ENCODE data around the gene RANGAP1.
"Not testable (repeated sequence)": the region's sequence is repeated elsewhere in the genome, so short reads cannot be mapped to it uniquely, and the experiment has no call there.

The RANGAP1 gene

DNA sequence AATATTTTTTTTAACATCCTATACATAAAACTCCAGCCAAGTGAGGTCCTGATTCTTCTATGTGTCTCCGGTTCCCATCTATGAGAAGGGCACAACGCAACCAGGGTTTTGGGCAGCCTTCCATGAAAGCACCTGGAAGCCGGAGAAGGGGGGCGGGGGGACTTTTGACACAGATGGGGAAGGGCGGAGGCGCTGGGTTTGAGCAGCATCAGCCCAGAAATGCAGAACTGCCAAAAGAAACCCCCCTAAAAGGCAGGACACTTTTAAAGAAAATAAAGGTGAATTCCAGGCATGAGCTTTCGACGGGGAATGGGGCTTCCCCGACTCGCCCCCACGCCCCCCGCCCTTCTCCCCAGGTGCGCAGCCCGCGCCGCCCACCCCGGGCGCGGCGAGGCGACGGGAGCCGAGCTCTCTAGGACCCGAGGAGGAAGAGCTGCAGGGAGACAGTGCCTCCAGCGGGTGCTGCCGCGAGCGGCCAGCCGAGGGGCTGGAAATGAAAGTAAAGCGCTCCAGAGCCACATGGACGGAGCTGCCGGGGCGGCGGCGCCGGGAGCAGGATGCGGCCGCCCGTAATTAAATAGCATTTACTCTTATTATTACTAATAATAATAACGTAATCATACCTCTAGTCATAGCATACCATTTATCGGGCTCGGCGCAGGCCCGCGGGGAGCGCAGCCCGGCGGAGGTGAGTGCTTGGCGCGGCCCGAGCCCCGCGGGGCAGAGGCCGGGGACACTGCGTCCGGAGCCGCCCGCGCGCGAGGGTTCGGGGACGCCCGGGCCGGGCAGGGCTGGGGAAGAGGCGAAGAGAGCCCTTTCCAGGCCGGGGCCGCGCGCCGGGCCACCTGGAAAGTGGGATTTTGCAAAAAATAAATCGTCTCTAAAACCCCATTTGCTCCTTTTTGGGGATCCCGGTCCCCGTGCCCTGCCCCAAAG is 15.4 kb upstream of the RANGAP1 start, which contains the start of gene ZC3H7B:
ZC3H7B (plus strand) TSS at position 441 of the 936 bp plus-strand sequence. CDS start 19,136 bp downstream, outside the sequence.
- DNase-seq, result peak in 55 of 56 donors; percentile 22 to 87 (median 65)

DNA sequence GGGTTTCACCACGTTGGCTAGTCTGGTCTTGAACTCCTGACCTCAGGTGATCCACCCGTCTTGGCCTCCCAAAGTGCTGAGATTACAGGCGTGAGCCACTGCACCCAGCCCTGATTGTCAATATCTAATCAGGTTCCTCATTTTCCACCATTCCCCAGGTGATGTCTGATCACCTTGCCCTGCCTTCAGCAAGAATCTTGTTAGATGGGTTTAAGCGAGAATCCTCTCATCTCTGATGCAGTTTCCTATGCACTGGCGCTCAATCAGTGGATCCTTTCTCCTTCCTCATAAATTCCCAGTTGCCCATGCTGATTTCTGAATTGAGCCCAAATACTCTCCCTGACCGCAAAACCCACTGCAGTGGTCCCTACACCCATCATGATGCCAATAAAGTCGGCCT is 14.7 kb upstream of the RANGAP1 start:
- no peak for DNase-seq

DNA sequence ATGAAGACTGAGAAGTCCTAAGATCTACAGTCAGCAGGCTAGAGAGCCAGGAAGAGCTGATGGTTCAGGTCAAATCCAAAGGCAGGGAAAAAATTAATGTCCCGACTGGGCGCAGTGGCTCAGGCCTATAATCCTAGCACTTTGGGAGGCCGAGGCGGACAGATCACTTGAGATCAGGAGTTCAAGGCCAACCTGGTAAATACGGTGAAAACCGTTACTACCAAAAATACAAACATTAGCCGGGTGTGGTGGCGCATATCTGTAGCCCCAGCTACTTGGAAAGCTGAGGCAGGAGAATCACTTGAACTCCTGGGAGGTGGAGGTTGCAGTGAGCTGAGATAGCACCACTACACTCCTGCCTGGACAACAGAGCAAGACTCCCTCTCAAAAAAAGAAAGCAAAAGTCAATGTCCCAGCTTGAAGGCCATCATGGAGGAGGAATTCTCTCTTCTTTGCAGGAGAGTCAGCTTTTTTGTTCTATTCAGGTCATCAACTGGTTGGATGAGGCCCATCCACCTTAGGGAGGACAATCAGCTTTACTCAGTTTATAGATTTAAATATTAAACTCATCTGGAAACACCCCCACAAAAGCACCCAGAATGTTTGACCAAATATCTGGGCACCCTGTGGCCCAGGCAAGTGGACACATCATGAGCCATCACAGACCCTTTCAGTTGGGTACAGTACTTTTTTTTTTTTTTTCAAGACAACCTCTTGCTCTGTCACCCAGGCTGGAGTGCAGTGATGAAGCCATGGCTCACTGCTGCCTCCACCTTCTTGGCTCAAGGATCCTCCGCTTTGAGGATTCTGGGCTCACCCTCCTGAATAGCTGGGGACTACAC is 11.1 kb upstream of the RANGAP1 start:
- DNase-seq, result no peak

DNA sequence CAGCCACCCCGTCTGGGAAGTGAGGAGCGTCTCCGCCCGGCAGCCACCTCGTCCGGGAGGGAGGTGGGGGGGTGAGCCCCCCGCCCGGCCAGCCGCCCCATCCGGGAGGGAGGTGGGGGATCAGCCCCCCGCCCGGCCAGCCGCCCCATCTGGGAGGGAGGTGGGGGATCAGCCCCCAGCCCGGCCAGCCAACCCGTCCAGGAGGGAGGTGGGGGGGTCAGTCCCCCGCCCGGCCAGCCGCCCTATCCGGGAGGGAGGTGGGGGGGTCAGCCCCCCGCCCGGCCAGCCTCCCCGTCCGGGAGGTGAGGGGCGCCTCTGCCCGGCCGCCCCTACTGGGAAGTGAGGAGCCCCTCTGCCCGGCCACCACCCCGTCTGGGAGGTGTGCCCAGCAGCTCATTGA is 8.8 kb upstream of the RANGAP1 start:
- not testable (repeated sequence) for DNase-seq

DNA sequence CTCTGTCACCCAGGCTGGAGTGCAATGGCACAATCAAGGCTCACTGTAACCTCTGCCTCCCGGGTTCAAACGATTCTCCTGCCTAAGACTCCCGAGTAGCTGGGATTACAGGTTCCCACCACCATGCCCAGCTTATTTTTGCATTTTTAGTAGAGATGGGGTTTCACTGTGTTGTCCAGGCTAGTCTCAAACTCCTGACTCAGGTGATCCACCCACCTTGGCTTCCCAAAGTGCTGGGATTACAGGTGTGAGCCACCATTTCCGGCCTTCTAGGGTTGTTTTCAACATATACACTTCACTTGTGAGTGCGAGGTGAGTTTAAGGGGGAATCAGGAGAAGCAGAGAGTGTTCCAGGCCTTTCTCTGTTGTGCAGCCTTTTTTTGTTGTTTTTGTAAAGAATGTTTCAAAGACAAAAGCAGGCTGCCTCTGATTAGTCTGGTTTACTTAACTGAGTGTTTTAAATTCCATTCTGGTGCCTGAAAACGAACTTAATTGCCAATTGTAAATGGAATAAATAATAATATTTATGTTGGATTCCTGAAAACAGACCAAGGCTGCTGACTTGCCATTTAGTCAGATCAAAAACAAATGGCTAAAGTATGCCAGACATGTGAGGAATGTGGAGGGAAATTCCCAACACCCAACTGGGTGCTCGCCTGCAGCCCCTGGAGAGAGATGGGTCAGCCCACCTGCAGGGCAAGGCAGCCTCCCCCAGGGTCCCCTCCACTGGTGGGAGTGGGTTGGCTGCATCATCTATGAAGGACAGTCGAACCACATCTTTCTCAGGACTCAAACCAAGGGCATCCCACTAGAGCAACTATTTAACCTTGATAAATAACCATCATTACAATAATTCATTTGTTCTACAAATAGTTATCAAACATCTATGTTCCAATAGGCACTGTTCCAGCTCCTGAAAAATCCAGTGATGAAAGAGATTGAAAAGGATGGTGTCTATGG is 4.6 kb upstream of the RANGAP1 start:
- DNase-seq, result no peak

DNA sequence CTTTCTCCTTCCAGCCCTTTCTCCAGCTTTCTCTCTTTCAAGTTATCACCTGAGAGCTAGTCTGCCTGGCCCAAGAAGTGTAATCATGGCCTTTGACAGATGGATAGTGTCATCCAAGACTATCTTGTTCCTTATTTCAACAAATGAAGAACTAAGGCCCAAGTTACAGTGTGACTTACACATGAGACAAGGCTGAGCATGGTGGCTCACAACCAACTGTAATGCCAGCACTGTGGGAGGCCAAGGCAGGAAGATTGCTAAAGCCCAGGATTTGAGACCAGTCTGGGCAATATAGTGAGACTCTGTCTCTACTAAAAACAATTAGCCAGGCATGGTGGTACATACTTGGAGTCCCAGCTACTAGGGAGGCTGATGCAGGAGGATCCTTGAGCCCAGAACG is 3.7 kb upstream of the RANGAP1 start:
- DNase-seq, result no peak

DNA sequence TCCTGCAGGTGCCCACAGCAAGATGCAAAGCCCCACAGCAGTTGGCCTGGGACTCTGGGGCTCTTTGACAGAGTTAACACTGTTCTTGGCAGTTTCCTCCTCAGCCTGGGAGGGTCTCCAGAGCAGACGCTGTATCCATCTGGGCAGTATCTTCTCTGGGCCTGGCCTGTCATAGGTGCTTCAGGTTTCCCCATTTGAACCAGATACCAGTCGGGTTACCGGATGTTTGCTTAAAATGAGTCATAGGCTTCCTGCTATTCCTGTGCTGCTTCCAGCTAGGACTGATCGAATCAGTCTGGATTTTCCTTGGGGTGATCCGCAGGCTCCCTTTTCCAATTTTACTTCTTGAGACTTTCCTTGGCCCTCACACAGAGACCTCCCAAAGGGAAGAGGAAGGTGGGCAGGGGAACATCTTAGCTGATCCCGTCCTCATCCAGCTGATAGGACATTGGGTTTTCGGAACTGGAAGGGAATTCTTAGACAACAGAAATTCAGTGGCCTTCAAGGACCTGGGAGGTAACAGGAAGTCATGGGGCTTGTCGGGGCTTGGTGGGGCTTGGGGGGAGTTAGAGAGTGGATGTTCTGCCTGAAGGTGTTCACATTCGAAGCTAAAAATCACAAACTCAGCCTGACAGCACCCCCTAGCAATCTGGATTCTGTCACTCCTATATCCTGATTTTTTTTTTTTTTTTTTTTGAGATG is 2.4 kb upstream of the RANGAP1 start:
- no peak for DNase-seq

DNA sequence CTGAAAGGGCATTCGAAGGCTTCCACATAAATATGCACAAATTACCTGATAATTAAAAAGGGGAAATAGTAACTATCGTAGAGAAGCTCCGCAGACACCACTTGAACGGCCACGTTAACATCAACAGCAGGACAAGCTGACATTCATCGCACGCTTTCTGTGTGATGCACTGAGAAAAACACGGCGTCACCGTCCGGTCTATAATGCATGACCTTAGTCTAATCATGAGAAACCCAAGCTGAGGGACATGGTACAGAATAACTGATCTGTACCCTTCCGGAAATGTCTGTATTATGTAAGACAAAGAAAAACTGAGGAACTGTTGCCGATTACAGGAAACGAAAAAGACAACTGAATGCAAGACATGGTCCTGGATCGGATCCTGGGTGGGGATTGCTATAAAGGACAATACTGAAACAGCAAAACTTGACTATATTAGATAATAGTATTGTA is 678 bp upstream of the RANGAP1 start:
- DNase-seq, result peak in 10 of 56 donors; percentile 19 to 75 (median 44)

DNA sequence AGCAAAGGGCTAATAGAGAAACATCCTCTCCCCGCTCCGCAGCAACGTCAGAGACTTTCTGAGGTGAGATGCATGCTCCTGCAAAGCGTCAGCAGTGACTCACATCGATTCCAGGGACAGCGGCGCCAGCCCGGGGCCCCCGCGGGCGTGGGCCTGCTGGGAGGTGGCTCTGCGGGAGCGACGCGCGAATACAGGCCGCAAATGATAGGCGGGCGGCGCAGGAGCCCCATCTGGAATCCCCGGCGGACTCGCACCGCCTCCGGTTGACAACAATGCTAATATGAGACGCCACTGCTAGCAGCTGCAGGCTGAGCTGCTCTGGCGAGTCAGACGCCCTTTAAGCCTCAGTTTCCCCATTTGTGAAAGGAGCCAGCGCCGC is 557 bp downstream of the RANGAP1 start:
- DNase-seq, result peak in 42 of 56 donors; percentile 37 to 84 (median 60)

DNA sequence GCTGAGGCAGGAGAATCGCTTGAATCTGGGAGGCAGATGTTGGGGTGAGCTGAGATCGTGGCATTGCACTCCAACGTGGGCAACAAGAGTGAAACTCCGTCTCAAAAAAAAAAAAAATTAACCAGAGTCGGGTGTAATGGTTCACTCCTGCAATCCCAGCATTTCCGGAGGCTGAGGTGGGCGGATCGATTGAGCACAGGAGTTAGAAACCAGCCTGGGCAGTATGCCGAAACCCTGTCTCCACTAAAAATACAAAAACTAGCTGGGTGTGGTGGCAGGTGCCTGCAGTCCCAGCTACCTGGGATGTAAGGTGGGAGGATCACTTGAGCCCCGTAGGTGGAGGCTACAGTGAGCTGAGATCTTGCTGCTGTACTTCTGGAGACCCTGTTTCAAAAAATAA is 1.5 kb downstream of the RANGAP1 start:
- DNase-seq, result no peak

DNA sequence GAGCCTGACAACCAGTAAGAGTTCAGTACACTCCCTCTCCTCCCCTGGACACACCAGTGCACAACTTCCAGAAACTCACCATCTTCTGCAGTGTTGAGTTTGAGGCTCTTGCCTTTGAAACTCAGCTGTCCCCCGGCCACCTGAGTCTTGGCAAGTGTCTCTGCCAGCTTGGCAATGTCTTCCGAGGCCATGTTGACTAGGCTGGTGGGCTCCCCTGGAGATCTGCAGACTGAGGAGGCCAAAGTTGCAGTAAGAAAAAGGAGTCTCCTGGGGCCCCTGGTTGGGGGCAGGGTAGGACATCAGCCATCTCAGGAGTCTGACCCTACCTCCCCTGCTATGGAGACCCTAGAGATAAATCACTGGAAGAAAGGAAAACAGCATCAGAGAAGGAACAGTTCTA is 5.1 kb downstream of the RANGAP1 start:
- DNase-seq, result no peak

DNA sequence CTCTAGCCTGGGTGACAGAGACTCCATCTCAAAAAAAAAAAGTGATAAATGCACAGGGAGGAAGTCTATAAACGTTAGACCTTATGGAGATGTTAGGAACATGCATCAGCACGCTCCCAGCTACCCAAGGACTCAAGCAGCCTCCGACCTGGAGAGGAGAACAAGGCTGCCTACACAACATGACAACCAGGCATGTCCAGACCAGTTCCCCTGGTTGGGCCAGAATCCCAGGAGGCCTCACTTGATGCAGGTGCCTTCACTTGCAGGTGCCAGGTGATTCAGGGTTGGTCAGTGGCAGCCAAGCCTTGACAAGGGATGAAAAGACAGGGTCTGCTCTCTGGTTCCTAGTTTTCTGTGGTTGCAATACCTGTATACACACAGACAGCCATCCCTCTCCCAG is 5.9 kb downstream of the RANGAP1 start:
- DNase-seq, result no peak

DNA sequence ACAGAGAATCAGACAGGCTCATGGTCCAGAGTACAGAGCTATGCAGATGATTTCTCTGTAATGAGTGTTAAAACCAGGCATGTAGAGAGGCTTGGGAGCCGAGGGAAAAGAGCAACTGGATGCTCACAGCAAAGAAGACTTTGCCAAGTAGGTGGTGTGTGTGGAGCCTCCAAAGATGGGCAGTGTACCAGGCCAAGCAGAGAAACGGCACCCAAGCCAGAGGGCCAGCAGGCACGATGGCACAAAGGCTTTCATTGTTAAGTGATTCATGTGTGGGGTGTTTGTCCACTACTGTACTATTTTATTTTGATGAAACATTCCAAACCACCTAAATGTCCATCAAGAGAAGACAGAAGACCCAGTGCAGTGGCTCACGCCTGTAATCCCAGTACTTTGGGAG is 11.1 kb downstream of the RANGAP1 start:
- DNase-seq, result peak in 45 of 56 donors; percentile 4 to 83 (median 54)

DNA sequence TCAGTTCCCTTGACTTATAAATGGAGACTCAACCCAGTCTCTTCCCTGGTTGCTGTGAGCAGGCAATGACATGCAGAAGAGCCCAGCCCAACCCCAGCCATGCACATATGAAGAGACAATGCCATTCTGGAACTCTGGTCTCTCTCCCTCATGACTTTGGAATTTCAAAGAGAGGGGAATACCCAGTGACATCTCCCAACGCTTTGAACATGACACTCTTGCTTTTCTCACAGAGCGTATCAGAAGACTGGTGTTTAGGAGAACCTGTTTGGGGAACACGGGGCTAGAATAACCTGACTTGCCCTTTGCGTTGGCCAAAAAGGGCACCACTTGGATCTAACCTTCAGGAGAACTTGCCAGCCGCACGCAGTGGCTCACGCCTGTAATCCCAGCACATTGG is 12.9 kb downstream of the RANGAP1 start:
- DNase-seq, result no peak

DNA sequence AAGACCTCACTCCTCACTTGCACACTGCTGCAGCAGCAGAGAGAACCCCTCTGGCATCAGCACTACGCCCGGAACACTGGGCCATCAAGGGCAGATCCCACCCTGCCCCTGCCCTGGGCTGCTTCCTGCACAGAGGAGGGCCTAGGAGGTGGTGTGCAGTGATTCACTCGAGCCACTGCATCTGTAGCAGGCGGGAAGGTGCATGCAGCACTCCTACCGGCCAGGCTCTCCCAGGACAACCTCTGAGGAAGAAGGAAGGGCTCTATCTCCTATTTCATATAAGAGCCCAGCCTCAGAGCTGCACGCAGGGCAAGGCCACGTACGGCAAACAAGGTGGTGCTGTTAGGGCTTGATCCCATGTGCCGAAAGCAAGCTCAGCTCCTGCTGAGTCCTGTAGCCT is 14.2 kb downstream of the RANGAP1 start:
- DNase-seq, result no peak

DNA sequence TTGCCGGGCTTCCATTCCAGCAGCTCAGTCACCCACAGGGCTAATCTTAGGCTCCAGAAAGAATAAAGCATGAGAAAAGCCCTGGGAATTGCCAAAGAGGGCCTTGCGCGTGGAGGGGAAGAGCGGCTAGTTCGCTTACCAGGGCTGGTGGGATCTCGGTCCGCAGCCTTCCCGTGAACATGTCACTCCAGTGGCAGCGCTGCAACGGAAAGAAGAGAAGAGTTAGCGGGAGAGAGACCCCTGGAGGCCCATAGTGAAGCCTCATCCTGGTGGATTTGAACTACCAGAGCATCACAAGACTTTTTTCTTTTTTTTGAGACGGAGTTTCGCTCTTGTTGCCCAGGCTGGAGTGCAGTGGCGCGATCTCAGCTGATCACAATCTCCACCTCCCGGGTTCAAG is 18.0 kb downstream of the RANGAP1 start:
- no peak for DNase-seq

DNA sequence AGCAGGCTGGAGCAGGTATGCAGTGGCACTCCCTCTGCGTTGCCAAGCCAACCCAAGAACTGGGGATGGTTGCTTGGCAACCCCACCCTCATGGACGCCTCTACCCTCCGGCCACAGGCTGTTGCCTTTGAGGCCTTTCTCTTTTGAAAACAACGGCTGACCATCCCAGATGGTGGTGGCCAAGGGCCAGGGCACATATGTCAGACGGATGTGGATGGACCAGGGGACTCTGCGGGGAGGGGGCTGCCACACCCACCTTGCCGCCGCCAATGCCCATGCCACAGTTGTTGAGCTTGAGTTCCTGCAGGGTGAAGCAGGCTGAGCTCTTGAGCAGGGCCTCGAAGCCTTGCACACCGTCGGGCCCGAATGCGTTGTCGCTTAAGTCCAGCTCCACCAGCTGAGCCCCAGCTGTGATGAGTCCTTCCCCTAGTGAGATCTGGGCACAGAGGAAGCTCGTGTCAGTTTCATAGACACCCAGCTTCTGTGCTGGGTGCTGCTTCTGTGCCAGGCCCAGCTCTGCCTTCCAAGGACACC is 21.5 kb downstream of the RANGAP1 start:
- peak in 51 of 56 donors; percentile 32 to 93 (median 82) for DNase-seq

DNA sequence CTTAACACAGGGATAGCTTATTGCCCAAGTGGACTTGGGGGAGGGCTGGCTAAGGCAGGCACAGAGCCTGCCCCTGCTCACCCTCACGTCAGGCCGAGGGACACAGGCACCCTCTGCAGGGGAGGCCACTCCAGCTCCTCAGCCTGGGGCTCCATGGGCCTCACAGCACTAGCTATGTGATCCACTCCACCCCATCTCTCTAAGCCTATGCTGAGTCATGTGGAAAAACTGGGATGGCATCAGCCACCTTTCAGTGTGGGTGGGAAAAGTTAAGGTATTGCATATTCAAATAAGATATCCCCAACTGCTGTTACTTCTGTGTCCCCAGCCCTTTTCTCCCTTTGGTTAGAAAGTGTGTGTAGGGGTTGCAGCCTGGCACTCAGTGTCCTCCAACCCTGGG is 22.3 kb downstream of the RANGAP1 start:
- DNase-seq, result peak in 15 of 56 donors; percentile 10 to 45 (median 21)

DNA sequence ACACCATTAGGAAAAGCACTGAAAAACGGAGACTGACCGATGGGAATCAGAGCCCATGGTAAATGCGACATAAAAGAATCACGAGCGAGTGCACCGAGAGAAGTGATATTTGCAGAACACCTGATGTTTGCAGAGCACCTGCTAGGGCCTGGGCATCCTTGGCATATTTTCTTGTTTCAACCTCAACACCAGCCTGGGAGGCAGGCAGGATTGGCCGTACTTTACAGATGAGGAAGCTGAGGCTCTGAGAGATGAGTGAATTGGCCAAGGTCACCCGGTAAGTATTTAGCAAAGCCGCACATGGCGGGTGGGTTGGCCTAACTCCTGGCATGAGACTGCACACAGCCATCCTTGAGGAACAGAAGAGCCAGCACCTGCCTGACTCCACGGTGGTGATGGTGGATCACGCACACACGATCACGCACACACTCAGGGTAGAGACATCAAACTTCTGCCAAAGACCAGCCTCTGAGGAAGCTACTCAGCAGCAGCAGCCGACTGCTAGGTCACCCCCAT is 23.7 kb downstream of the RANGAP1 start:
- DNase-seq, result no peak
